Activated gamma-delta T cell treated with Interleukin-2 at 50 U/mL for 16 hours (primary cell): ENCODE results near the gene TMCO6.
"Not testable (repeated sequence)": the region's sequence is repeated elsewhere in the genome, so short reads cannot be mapped to it uniquely, and the experiment has no call there.

ENCODE experiments used
- DNase-seq: peaks from one replicate; pipeline ENCODE4 v3.0.0-alpha.2; 2020

Gene TMCO6

GRCh38 chr5:140639148-140639981 is at the start of gene TMCO6:
TMCO6 (plus strand) TSS chr5:140639451; CDS start chr5:140639528, 77 bp downstream.
- DNase-seq = peak; percentile 96

GRCh38 chr5:140590861-140591260 is 48.4 kb upstream of the TMCO6 start:
- no peak for DNase-seq

- DNase-seq = no peak
Observed at GRCh38 chr5:140591747-140592372, 47.4 kb upstream of the TMCO6 start.

GRCh38 chr5:140593070-140593469 is 46.2 kb upstream of the TMCO6 start:
- DNase-seq = not testable (repeated sequence)

- no peak for DNase-seq
Observed at GRCh38 chr5:140594169-140594568, 45.1 kb upstream of the TMCO6 start.

GRCh38 chr5:140595538-140596300 is 43.5 kb upstream of the TMCO6 start:
- DNase-seq = no peak

GRCh38 chr5:140596321-140596741 is 42.9 kb upstream of the TMCO6 start:
- no peak for DNase-seq

GRCh38 chr5:140598836-140599235 is 40.4 kb upstream of the TMCO6 start:
- no peak for DNase-seq

- no peak for DNase-seq
Observed at GRCh38 chr5:140600096-140600495, 39.2 kb upstream of the TMCO6 start.

- no peak for DNase-seq
Observed at GRCh38 chr5:140602147-140602546, 37.1 kb upstream of the TMCO6 start.

- DNase-seq = not testable (repeated sequence)
Observed at GRCh38 chr5:140603446-140603698, 35.9 kb upstream of the TMCO6 start.

GRCh38 chr5:140603734-140604133 is 35.5 kb upstream of the TMCO6 start:
- no peak for DNase-seq

- DNase-seq = no peak
Observed at GRCh38 chr5:140605879-140606278, 33.4 kb upstream of the TMCO6 start.

GRCh38 chr5:140607031-140607430 is 32.2 kb upstream of the TMCO6 start:
- no peak for DNase-seq

GRCh38 chr5:140608722-140609121 is 30.5 kb upstream of the TMCO6 start:
- no peak for DNase-seq

GRCh38 chr5:140609126-140609525 is 30.1 kb upstream of the TMCO6 start:
- DNase-seq = no peak

GRCh38 chr5:140611020-140611521 is 28.2 kb upstream of the TMCO6 start:
- DNase-seq = no peak

GRCh38 chr5:140622301-140622700 is 16.9 kb upstream of the TMCO6 start:
- no peak for DNase-seq

- not testable (repeated sequence) for DNase-seq
Observed at GRCh38 chr5:140623061-140623460, 16.2 kb upstream of the TMCO6 start.

- DNase-seq = not testable (repeated sequence)
Observed at GRCh38 chr5:140624886-140625285, 14.4 kb upstream of the TMCO6 start.

GRCh38 chr5:140627972-140628371 is 11.3 kb upstream of the TMCO6 start:
- DNase-seq = no peak

GRCh38 chr5:140628711-140629110 is 10.5 kb upstream of the TMCO6 start:
- no peak for DNase-seq

GRCh38 chr5:140630292-140631035 is 8.8 kb upstream of the TMCO6 start:
- no peak for DNase-seq
